Measurements from ENCODE around the gene RCAN1.

DNA sequence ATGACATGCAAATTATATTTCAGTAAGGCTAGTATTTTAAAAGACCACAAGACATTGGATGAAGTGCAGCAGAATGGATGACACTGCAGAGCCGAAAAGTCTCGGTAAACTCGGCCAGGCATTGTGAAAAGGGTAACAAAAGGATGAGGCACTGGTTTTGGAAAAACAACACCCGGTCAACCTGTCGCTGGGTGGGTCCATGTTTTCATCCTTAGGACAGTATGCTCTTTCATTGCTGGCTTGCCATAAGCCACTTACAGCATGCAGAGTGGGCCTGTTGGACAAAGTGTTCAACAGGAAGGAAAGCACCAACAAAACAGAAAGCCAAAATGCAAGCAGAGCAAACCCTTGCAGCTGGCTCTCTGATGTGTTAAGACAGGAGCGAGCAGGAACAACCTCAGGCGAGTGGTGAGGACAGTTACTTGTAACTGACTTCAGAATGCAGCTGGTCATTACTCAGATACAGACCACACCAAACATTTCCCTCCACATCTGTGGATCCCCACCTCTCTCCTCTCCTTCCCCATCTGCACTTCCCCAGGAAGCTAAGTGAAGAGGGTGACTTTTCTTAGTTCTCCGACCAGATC is 2.9 kb upstream of the RCAN1 start:
- TF ChIP-seq, protein P1, sequence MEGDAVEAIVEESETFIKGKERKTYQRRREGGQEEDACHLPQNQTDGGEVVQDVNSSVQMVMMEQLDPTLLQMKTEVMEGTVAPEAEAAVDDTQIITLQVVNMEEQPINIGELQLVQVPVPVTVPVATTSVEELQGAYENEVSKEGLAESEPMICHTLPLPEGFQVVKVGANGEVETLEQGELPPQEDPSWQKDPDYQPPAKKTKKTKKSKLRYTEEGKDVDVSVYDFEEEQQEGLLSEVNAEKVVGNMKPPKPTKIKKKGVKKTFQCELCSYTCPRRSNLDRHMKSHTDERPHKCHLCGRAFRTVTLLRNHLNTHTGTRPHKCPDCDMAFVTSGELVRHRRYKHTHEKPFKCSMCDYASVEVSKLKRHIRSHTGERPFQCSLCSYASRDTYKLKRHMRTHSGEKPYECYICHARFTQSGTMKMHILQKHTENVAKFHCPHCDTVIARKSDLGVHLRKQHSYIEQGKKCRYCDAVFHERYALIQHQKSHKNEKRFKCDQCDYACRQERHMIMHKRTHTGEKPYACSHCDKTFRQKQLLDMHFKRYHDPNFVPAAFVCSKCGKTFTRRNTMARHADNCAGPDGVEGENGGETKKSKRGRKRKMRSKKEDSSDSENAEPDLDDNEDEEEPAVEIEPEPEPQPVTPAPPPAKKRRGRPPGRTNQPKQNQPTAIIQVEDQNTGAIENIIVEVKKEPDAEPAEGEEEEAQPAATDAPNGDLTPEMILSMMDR (IDR thresholded peaks at IDR 0.05), result no peak
- TF ChIP-seq POLR2AphosphoS5 (IDR thresholded peaks at IDR 0.05) (no peak), EP300 (IDR thresholded peaks at IDR 0.05) (no peak), POLR2A (IDR thresholded peaks at IDR 0.05) (peak in 1 of 2 donors; percentile 36)

Data from suprapubic skin (tissue), 4 donors.